GM12878 (cell line): ENCODE data around the gene LRRC63. TPM values are rescaled to one million over a fixed set of nuclear protein-coding genes. Genes with fewer than 3 reads are reported as not detected.

Source experiments
- ASH2L ChIP-seq: fragments of 300-600, 200-600 bp; sonication (generic); IDR thresholded peaks from 2 replicates; pipeline ENCODE4 v1.6.1; 2017; ENCODE audit warnings: low read depth, mild to moderate bottlenecking, borderline replicate concordance
- EED ChIP-seq: sonication (generic); IDR thresholded peaks from 2 replicates; pipeline ENCODE4 v1.6.1; 2016; ENCODE audit warnings: antibody characterized with exemption, low read depth
- ETV6 ChIP-seq, 2 experiments: fragments of 450-650 bp in 1 of 2; IDR thresholded peaks in 1 of 2; conservative IDR thresholded peaks in 1 of 2; 2 replicates each; pipeline ENCODE4 v1.6.1; 2014; ENCODE audit warnings: antibody characterized with exemption in 1 of 2, borderline replicate concordance in 1 of 2, low read depth in 1 of 2, mild to moderate bottlenecking in 1 of 2, moderate library complexity in 1 of 2
- GATAD2B ChIP-seq: fragments of 450-650 bp; conservative IDR thresholded peaks from 2 replicates; pipeline ENCODE4 v1.6.1; 2017; ENCODE audit warnings: low read depth, mild to moderate bottlenecking, moderate library complexity
- IKZF1 ChIP-seq: fragments of 450-650 bp; conservative IDR thresholded peaks from 2 replicates; pipeline ENCODE4 v1.6.1; 2017; ENCODE audit warnings: antibody characterized with exemption, mild to moderate bottlenecking
- IRF4 ChIP-seq: IDR thresholded peaks from 2 replicates; pipeline ENCODE4 v1.6.1; 2011; ENCODE audit warnings: low read depth, low read length
- NFIC ChIP-seq: IDR thresholded peaks from 2 replicates; pipeline ENCODE4 v1.6.1; 2012; ENCODE audit warnings: low read depth, mild to moderate bottlenecking, inconsistent platforms, low read length, moderate library complexity
- PML ChIP-seq: IDR thresholded peaks from 2 replicates; pipeline ENCODE4 v1.6.1; 2012; ENCODE audit warnings: low read length, inconsistent platforms
- POLR2AphosphoS5 ChIP-seq: IDR thresholded peaks from 2 replicates; pipeline ENCODE4 v1.6.1; 2011; ENCODE audit warnings: mild to moderate bottlenecking, low read length, inconsistent platforms
- RELA ChIP-seq: fragments of 450-650 bp; IDR thresholded peaks from 2 replicates; pipeline ENCODE4 v1.8.0; 2014; ENCODE audit warnings: borderline replicate concordance; ENCODE audit not compliant: partially characterized antibody
- SPI1 ChIP-seq: IDR thresholded peaks from 2 replicates; pipeline ENCODE4 v1.6.1; 2011; ENCODE audit warnings: low read depth, mild to moderate bottlenecking, low read length, moderate library complexity, borderline replicate concordance; ENCODE audit not compliant: insufficient read depth
- ZBED1 ChIP-seq: IDR thresholded peaks from 2 replicates; pipeline ENCODE4 v1.6.1; 2016; ENCODE audit warnings: borderline replicate concordance
- ZNF24 ChIP-seq: fragments of 450-650 bp; IDR thresholded peaks from 2 replicates; pipeline ENCODE4 v1.6.1; 2017; ENCODE audit warnings: antibody characterized with exemption, mild to moderate bottlenecking
- polyA plus RNA-seq, 11 experiments: library from polyadenylated mRNA; depleted of rRNA in 4 of 11; unstranded in 6 of 11; stranded (reverse) in 5 of 11; fragments of >200 nt; fragmentation: Nextera tagmentation in 4 of 11; fragmentation: Illumina TruSeq in 1 of 11; extraction: Ambion mirVana in 4 of 11; extraction: Trizol in 1 of 11; gene quantifications; 1 replicate in 1 of 11; 2 replicates in 10 of 11; pipeline versions ENCODE4 v1.2.1 to v1.2.3, GENCODE V29; 2011 to 2016; ENCODE audit warnings: inconsistent platforms in 2 of 11, missing spikeins in 2 of 11, low read depth in 1 of 11
- total RNA-seq, 4 experiments: library from RNA; depleted of rRNA in 3 of 4; stranded (reverse); fragments of >200 nt in 3 of 4; fragmentation: Illumina TruSeq in 1 of 4; extraction: Trizol in 1 of 4; gene quantifications; 2 replicates each; pipeline versions ENCODE4 v1.2.1 to v1.2.3, GENCODE V29; 2013 to 2021
- TF ChIP-seq, protein P1 (sequence below): IDR thresholded peaks from 2 replicates; pipeline ENCODE4 v1.6.1; 2012; ENCODE audit warnings: mild to moderate bottlenecking, low read depth, low read length
- TF ChIP-seq, protein P2 (sequence below): fragments of 450-650 bp; IDR thresholded peaks from 2 replicates; pipeline ENCODE4 v1.6.1; 2016; ENCODE audit warnings: mild to moderate bottlenecking
- TF ChIP-seq, protein P3 (sequence below): fragments of 450-650 bp; formaldehyde crosslinking; IDR thresholded peaks from 2 replicates; pipeline ENCODE4 v1.4.0; 2022; ENCODE audit warnings: mild to moderate bottlenecking, moderate library complexity

LRRC63 gene
- total and polyA plus RNA-seq, 10 of the 15 experiments (the other 5 are each of a cell fraction or from before 2014, with no cell fraction given): 0.34 to 0.98 (median 0.76) TPM; not detected in 1

DNA sequence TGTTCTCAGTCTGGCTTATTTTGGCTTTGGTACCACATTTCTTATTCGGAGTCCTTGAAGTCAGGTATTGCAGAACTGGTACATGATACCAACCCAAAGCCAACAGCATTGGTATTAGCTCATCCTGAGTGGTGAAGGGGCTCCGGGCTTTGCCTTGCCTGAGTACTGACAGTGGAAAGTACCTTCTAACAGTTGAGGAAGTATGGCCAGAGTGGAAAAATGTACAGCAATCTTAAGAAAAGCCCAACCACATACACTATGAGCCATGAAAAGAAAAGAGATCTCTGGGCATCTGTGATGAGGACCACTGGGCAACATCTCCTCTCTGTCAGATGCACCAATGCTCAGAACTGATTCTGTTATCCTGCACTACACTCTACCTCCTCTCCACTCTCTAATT lies 38.1 kb upstream of the LRRC63 start (continued):
- 0 out of 2 replicates have a peak, but pooled peaks have one; percentile 7 for TF ChIP-seq IRF4
- TF ChIP-seq RELA: peak; percentile 71
- TF ChIP-seq IKZF1: peak; percentile 67
- TF ChIP-seq, protein P1, sequence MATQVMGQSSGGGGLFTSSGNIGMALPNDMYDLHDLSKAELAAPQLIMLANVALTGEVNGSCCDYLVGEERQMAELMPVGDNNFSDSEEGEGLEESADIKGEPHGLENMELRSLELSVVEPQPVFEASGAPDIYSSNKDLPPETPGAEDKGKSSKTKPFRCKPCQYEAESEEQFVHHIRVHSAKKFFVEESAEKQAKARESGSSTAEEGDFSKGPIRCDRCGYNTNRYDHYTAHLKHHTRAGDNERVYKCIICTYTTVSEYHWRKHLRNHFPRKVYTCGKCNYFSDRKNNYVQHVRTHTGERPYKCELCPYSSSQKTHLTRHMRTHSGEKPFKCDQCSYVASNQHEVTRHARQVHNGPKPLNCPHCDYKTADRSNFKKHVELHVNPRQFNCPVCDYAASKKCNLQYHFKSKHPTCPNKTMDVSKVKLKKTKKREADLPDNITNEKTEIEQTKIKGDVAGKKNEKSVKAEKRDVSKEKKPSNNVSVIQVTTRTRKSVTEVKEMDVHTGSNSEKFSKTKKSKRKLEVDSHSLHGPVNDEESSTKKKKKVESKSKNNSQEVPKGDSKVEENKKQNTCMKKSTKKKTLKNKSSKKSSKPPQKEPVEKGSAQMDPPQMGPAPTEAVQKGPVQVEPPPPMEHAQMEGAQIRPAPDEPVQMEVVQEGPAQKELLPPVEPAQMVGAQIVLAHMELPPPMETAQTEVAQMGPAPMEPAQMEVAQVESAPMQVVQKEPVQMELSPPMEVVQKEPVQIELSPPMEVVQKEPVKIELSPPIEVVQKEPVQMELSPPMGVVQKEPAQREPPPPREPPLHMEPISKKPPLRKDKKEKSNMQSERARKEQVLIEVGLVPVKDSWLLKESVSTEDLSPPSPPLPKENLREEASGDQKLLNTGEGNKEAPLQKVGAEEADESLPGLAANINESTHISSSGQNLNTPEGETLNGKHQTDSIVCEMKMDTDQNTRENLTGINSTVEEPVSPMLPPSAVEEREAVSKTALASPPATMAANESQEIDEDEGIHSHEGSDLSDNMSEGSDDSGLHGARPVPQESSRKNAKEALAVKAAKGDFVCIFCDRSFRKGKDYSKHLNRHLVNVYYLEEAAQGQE: 0 out of 2 replicates have a peak, but pooled peaks have one; percentile 18
- peak; percentile 71; the same call in 1 of the 2 replicates for TF ChIP-seq ZBED1
- TF ChIP-seq, protein P2, sequence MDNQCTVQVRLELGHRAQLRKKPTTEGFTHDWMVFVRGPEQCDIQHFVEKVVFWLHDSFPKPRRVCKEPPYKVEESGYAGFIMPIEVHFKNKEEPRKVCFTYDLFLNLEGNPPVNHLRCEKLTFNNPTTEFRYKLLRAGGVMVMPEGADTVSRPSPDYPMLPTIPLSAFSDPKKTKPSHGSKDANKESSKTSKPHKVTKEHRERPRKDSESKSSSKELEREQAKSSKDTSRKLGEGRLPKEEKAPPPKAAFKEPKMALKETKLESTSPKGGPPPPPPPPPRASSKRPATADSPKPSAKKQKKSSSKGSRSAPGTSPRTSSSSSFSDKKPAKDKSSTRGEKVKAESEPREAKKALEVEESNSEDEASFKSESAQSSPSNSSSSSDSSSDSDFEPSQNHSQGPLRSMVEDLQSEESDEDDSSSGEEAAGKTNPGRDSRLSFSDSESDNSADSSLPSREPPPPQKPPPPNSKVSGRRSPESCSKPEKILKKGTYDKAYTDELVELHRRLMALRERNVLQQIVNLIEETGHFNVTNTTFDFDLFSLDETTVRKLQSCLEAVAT: peak; percentile 55; the same call in 1 of the 2 replicates
- TF ChIP-seq EED: peak; percentile 68
- TF ChIP-seq SPI1: peak; percentile 54; the same call in 1 of the 2 replicates
- TF ChIP-seq GATAD2B: 0 out of 2 replicates have a peak, but pooled peaks have one; percentile 39
- TF ChIP-seq NFIC: no peak
- peak in 1 of 2 experiments; percentile 54; a peak in 1 of 4 replicates for TF ChIP-seq ETV6 (conservative IDR thresholded peaks at IDR 0.05 in 1 of 2, IDR thresholded peaks at IDR 0.05 in 1 of 2; ENCODE audit: borderline replicate concordance in 1 of 2, low read depth in 1 of 2)
- peak; percentile 58; the same call in 1 of the 2 replicates for TF ChIP-seq POLR2AphosphoS5
- TF ChIP-seq ASH2L: no peak
- TF ChIP-seq, protein P3, sequence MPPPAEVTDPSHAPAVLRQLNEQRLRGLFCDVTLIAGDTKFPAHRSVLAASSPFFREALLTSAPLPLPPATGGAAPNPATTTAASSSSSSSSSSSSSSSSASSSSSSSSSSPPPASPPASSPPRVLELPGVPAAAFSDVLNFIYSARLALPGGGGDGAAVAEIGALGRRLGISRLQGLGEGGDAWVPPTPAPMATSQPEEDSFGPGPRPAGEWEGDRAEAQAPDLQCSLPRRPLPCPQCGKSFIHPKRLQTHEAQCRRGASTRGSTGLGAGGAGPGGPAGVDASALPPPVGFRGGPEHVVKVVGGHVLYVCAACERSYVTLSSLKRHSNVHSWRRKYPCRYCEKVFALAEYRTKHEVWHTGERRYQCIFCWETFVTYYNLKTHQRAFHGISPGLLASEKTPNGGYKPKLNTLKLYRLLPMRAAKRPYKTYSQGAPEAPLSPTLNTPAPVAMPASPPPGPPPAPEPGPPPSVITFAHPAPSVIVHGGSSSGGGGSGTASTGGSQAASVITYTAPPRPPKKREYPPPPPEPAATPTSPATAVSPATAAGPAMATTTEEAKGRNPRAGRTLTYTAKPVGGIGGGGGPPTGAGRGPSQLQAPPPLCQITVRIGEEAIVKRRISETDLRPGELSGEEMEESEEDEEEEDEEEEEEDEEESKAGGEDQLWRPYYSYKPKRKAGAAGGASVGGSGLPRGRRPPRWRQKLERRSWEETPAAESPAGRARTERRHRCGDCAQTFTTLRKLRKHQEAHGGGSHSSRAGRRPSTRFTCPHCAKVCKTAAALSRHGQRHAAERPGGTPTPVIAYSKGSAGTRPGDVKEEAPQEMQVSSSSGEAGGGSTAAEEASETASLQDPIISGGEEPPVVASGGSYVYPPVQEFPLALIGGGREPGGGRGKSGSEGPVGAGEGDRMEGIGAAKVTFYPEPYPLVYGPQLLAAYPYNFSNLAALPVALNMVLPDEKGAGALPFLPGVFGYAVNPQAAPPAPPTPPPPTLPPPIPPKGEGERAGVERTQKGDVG (CRISPR knock-in tag): no peak
- TF ChIP-seq ZNF24: no peak
- no peak for TF ChIP-seq PML
